Measurements from ENCODE around the gene SESN1. TPM values are rescaled to one million over a fixed set of nuclear protein-coding genes. Genes with fewer than 3 reads are reported as not detected.

Gene SESN1
- polyA plus RNA-seq, 1 donor (not counting 4 experiments of a cell fraction or from before 2014, with no cell fraction given), result 21.4 TPM

DNA sequence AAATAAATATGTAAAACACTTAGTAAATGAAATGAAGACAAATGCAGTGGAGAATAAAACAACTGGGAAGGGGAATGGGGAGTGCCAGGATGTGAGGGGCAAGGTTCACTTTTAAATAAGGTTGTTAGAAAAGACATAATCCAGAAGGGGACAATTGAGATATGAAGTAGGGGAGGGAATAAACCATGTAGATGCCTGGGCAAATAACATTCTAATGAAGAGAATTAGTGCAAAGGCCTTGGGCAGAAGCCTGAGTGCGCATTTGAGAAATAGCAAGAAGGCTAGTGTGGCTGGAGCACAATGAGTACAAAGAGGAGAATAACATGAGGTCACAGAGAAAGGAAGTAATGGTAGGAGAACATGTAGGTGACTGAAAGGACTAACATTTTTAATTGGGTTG, 3.0 kb upstream of the SESN1 start:
- Histone ChIP-seq H3K9me1 (ENCODE audit: control insufficient read depth, extremely low read depth, insufficient read depth, low read length) (no peaks in the 10 kb centered on the region), H3K4me1 (ENCODE audit: control insufficient read depth, extremely low read depth, insufficient read depth, low read length) (peaks cover 4% of the 10 kb centered on the region), H3K27me3 (ENCODE audit: control insufficient read depth, extremely low read depth, insufficient read depth, low read length) (no peaks in the 10 kb centered on the region), H2AFZ (ENCODE audit: control insufficient read depth, low read length) (no peak overlapping the region), H4K20me1 (ENCODE audit: control insufficient read depth, extremely low read depth, insufficient read depth, low read length) (no peaks in the 10 kb centered on the region), H3K4me3 (ENCODE audit: control insufficient read depth in 2 of 3, extremely low read depth in 1 of 3, insufficient read depth in 2 of 3, low read depth in 1 of 3, low read length in 3 of 3) (no peak overlapping the region), H3K27ac (ENCODE audit: control insufficient read depth, insufficient read depth, low read length) (no peak overlapping the region), H3K9me3 (ENCODE audit: control insufficient read depth, low read depth, low read length) (no peaks in the 10 kb centered on the region), H3K79me2 (ENCODE audit: control insufficient read depth, insufficient read depth, low read length) (peaks cover 12% of the 10 kb centered on the region), H3K36me3 (ENCODE audit: control insufficient read depth in 2 of 2, extremely low read depth in 1 of 2, insufficient read depth in 2 of 2, low read length in 2 of 2) (no peaks in the 10 kb centered on the region), H3K9ac (ENCODE audit: control insufficient read depth, extremely low read depth, insufficient read depth, low read length) (no peak overlapping the region), H3K4me2 (ENCODE audit: control insufficient read depth, extremely low read depth, insufficient read depth, low read depth, low read length) (no peak overlapping the region)
- DNase-seq (ENCODE audit: low read depth, low spot score), result no peak
- dilution Hi-C loops (cut with MboI; ENCODE audit: extremely low pct_ligation_motif_present, low sequenced_read_pairs), result no loop called here
- TF ChIP-seq EZH2 (IDR thresholded peaks at IDR 0.05; ENCODE audit: low read length) (no peak), CTCF (optimal IDR thresholded peaks at IDR 0.05 in 1 of 3, IDR thresholded peaks at IDR 0.05 in 1 of 3, conservative IDR thresholded peaks at IDR 0.05 in 1 of 3; ENCODE audit: extremely low read depth in 1 of 3, insufficient read depth in 2 of 3, low read length in 3 of 3) (no peak)
- no peak for FAIRE-seq

- TF ChIP-seq EZH2 (IDR thresholded peaks at IDR 0.05; ENCODE audit: low read length), result no peak
- no peak for TF ChIP-seq CTCF (optimal IDR thresholded peaks at IDR 0.05 in 1 of 3, IDR thresholded peaks at IDR 0.05 in 1 of 3, conservative IDR thresholded peaks at IDR 0.05 in 1 of 3; ENCODE audit: extremely low read depth in 1 of 3, insufficient read depth in 2 of 3, low read length in 3 of 3)
- Histone ChIP-seq H3K27ac (ENCODE audit: control insufficient read depth, insufficient read depth, low read length) (no peak overlapping the region), H3K9me1 (ENCODE audit: control insufficient read depth, extremely low read depth, insufficient read depth, low read length) (no peaks in the 10 kb centered on the region)
Observed at GRCh38 chr6:109096208-109096607, 1.6 kb upstream of the SESN1 start.

More at GRCh38 chr6:109096208-109096607, 1.6 kb upstream of the SESN1 start:
- Histone ChIP-seq H3K36me3 (ENCODE audit: control insufficient read depth in 2 of 2, extremely low read depth in 1 of 2, insufficient read depth in 2 of 2, low read length in 2 of 2) (no peaks in the 10 kb centered on the region), H3K4me1 (ENCODE audit: control insufficient read depth, extremely low read depth, insufficient read depth, low read length) (peaks cover 9% of the 10 kb centered on the region), H4K20me1 (ENCODE audit: control insufficient read depth, extremely low read depth, insufficient read depth, low read length) (no peaks in the 10 kb centered on the region), H3K79me2 (ENCODE audit: control insufficient read depth, insufficient read depth, low read length) (peaks cover 14% of the 10 kb centered on the region), H3K4me2 (ENCODE audit: control insufficient read depth, extremely low read depth, insufficient read depth, low read depth, low read length) (peak overlapping the region; percentile 69), H3K4me3 (ENCODE audit: control insufficient read depth in 2 of 3, extremely low read depth in 1 of 3, insufficient read depth in 2 of 3, low read depth in 1 of 3, low read length in 3 of 3) (peak overlapping the region; percentile 58 to 93 (median 77)), H3K9ac (ENCODE audit: control insufficient read depth, extremely low read depth, insufficient read depth, low read length) (peak overlapping the region; percentile 86), H3K9me3 (ENCODE audit: control insufficient read depth, low read depth, low read length) (no peaks in the 10 kb centered on the region), H2AFZ (ENCODE audit: control insufficient read depth, low read length) (no peak overlapping the region), H3K27me3 (ENCODE audit: control insufficient read depth, extremely low read depth, insufficient read depth, low read length) (no peaks in the 10 kb centered on the region)
- DNase-seq (ENCODE audit: low read depth, low spot score) (no peak), FAIRE-seq (no peak)
- dilution Hi-C loops (cut with MboI; ENCODE audit: extremely low pct_ligation_motif_present, low sequenced_read_pairs), result no loop called here

Data from keratinocyte (primary cell).